AG08396 (cell line): ENCODE results near the gene SRPK1.
"Not testable (repeated sequence)": the region's sequence is repeated elsewhere in the genome, so short reads cannot be mapped to it uniquely, and the experiment has no call there.

Experiments used
- DNase-seq: peaks from one replicate; pipeline ENCODE4 v3.0.0; 2012; ENCODE audit warnings: low spot score, mixed read lengths

The SRPK1 gene

GRCh38 chr6:35920793-35921732, at the start of gene SRPK1:
SRPK1 (minus strand) TSS chr6:35921098; CDS start chr6:35921056, 42 bp downstream.
- DNase-seq = peak; percentile 97

DNA sequence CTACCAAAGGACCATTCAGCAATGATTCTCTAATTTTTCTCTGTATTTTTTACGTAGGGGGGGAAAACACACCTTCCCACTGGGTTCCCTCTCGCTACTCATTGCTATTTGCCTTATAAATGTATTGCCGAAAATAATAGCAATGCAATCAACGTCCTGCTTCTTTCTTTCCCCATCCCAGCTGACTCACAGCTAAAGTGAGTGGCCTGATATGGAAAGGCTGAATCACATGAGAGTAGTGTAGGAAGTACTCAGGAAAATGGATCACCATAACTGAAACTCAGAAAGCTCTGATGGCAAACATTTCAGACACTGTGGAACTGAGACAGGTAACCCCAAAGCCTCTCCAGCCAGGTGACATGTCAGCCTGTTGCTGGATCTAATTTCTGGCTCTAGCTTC, 49.3 kb upstream of the SRPK1 start:
- DNase-seq = peak; percentile 58

DNA sequence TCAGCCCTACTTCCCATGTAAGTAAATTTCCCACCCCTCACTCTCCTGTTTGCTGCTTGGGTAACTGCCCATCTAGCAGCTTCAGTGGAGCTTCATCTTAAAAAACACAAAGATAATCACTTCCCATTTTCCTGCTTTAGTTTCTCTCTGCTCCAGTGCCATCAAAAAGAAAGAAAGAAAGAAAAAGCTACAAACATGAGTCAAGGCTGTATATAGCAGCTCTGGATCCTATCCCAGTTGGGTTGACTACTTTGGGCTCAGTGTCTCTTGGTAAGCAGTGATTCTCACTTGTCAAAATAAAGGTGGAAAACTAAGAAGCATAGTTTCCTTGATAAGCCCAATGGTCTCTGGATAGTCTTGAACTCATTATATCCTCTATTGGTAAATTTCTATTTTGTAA, 48.7 kb upstream of the SRPK1 start:
- DNase-seq = no peak

GRCh38 chr6:35968821-35969220, 47.9 kb upstream of the SRPK1 start:
- no peak for DNase-seq

- no peak for DNase-seq
These were observed 46.3 kb upstream of the SRPK1 start for GRCh38 chr6:35967076-35967774.

DNA sequence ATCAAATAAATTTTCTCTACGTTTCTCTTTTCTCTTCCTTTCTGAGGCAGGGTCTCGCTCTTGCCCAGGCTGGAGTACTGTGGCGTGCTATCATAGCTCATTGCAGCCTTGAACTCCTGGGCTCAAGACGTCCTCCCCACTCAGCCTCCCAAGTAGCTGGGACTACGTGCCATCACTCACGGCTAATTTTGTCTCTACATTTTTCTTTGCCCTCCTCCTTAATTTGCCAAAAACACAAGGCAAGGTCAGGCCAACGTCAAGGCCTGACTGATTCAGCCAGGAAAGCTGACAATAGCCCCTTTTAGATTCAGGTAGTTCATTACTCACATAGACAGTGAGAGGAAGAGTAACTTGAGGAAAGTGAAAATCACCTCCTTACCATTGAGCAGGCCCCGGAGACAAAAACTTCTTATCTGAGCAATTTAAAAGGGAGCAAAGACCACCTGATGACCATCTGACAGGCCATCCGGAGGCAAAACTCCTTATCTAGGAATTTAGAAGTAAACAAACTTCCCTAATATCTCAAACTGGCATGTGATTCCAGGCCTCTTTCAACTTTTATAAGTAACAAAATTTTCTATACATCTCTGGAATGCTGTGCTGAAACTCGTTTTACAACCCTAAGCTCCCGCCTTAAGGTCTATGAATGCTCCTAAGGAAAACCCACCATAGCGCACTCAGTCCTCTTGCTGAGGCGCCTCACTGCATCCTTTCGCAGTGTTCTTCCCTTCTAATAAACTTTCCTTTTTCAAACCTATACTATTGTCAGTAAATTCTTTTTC, 42.1 kb upstream of the SRPK1 start:
- no peak for DNase-seq

DNA sequence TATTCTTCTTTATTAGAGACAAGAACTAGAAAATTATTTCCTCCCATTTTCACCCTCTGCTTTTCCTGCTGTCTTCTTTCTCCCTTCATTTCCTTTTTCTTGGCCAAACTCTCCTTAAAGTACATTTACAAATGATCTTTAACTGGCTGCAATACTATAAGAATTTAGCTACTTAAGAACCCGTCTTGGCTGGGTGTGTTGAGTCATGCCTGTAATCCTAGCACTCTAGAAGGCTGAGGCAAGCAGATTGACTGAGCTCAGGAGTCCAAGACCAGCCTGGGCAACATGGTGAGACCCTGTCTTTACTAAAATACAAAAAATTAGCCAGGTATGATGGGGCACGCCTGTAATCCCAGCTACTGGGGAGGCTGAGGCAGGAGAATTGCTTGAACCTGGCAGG, 39.3 kb upstream of the SRPK1 start:
- no peak for DNase-seq

GRCh38 chr6:35955970-35956369, 35.1 kb upstream of the SRPK1 start:
- no peak for DNase-seq

DNA sequence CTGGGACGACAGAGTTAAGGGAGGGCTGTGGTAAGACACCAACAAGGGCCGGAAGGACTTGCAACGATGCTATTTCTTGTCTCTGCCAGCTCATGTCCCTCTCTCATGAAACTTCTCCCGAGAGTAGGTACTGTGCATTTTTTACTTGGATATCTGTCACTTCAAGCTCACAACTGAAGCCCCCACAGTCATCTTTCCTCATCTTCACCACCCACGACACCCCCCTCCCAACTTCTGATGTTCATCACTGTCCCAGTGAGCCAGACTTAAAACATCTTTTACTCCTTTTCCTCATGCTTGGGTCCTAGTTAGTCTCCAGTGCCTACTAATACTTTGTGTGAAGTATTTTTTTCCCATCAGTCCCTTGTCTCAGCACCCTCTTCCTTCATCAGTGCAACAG, 34.6 kb upstream of the SRPK1 start:
- no peak for DNase-seq

DNA sequence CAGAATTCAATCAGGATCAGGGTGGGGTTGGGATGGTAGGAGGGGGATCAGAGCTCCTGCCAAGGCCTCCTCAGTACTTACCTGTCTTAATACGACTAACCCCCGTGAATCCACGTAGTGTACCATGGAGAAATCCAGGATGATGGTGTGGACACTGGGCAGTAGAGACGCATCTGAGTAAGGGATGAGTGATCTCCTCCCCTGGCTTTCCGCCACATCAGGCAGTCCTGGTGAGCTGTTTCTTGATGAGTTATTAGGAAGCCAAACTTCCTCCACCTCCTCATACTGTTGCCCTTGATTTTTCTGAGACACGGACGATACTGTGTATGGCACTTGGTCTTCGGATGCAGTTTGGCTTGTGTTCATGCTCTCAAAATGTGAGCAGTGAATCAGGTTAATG, 34.2 kb upstream of the SRPK1 start:
- DNase-seq = no peak

DNA sequence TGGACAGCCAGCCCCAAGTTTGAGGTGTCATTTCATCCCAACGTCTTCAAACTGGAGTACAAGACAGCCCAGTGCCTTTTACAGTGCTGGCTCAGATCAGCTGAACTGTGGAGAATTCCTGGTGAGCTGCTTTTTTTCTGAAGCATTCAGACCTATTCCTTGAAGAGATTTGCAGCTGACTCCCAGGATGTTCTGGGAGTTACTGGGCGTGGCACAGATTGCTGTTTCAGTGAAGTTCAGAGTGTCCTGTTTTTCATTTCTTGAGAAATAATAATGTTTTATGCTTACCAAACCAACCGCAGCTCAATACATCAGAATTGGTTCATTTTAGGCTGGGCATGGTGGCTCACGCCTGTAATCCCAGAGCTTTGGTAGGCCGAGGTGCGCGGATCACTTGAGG, 33.4 kb upstream of the SRPK1 start:
- no peak for DNase-seq

DNA sequence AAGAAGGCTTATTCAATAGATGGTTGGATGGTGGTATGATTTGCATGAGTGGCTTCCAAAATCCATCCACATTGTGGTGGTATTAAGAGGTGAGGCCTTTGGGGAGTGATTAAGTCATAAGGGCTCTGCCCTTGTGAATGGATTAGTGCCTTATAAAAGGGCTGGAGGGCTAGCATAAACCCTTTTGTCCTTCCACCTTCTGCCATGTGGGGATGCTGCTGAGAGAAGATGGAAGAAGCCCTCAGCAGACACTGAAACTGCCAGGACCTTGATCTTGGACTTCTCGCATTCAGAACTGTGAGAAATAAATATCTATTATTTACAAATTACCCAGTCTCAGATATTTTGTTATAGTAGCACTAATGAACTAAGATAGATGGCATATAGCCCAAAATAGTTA, 27.8 kb upstream of the SRPK1 start:
- DNase-seq = no peak

- DNase-seq = peak; percentile 29
These were observed 24.7 kb upstream of the SRPK1 start for GRCh38 chr6:35945650-35946025.

DNA sequence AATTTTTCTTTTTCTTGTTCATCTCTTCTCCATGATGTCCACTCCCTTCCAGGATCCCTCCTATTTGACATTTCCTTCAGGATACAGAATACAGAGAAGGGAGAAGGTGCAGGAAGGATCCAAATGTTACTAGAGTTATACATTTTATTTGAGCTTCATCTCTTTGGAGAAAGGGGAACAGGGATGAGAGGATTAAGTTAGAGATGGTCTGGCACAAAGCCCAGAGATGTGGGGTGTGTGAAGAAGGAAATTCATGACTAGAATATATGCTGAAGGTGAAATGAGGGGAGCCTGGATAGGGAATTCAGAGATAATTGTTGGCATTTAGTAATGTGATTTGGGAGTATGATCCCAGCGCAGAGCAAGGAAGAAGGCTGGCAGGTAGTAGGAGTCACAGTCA, 22.5 kb upstream of the SRPK1 start:
- DNase-seq = no peak

DNA sequence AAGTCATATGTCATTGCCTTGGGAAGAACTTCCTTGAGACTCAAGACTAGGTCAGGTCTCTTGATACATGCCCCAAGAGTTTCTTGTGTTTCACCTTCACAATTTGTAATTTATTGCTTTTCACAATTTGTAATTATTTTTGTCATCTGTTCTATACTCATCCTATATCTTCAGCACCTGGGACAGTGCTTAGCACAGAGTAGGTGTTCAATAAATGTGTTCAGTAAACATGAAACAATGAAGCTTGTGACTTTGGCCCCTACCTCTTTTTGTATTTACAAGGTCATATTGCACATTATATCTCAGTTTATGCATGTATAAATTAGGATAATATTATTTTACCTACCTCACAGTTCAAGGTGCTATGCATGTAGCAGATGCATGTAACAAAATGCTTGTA, 21.5 kb upstream of the SRPK1 start:
- DNase-seq = no peak

DNA sequence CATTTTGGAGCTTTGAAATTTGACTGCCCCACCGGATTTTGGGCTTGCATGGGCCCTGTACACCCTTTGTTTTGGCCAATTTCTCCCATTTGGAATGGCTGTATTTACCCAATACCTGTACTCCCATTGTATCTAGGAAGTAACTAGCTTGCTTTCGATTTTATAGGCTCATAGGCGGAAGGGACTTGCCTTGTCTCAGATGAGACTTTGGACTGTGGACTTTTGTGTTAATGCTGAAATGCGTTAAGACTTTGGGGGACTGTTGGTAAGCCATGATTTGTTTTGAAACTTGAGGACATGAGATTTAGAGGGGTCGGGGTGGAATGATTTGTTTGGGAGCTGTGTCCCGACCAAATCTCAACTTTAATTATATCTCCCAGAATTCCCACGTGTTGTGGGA, 20.3 kb upstream of the SRPK1 start:
- not testable (repeated sequence) for DNase-seq

DNA sequence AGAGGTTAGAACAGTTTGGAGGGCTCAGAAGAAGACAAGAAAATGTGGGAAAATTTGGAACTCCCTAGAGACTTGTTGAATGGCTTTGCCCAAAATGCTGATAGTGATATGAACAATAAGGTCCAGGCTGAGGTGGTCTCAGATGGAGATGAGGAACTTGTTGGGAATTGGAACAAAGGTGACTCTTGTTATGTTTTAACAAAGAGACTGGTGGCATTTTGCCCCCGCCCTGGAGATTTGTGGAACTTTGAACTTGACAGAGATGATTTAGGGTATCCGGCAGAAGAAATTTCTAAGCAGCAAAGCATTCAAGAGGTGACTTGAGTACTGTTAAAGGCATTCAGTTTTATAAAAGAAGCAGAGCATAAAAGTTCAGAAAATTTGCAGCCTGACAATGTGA, 19.1 kb upstream of the SRPK1 start:
- DNase-seq = not testable (repeated sequence)

- not testable (repeated sequence) for DNase-seq
These were observed 18.4 kb upstream of the SRPK1 start for GRCh38 chr6:35939259-35939658.

GRCh38 chr6:35936681-35937359, 15.9 kb upstream of the SRPK1 start:
- no peak for DNase-seq

GRCh38 chr6:35935469-35935868, 14.6 kb upstream of the SRPK1 start:
- no peak for DNase-seq

DNA sequence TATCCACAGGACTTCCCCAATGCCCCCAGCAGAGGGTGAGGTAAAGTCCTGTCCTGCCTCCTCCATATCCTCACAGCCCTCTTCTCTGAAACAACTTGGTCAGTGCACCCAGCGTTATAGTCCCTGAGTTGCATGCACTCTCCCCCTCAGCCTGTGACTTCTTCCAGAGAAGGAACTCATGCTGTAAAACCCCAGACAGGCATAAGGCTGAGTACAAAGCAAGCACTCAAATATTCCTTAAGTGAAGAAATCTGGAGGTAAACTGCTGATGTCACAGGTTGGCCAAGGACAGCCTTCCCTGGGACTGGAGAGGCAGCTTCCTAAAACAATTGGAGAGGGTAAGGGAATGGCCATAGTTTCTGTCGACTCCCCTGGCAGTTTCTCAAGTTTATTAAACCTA, 12.9 kb upstream of the SRPK1 start:
- DNase-seq = no peak

GRCh38 chr6:35931873-35932272, 11.0 kb upstream of the SRPK1 start:
- DNase-seq = not testable (repeated sequence)
